GM18499 (cell line): ENCODE data around the gene PPP1R12B.
"Not testable (repeated sequence)": the region's sequence is repeated elsewhere in the genome, so short reads cannot be mapped to it uniquely, and the experiment has no call there.

Experiments used
- ATAC-seq: cut with Tn5 transposase; IDR thresholded peaks from one replicate; pipeline ENCODE4 v1.9.1; 2021; ENCODE audit warnings: moderate number of reproducible peaks; ENCODE audit not compliant: insufficient read depth, unreplicated experiment

The PPP1R12B gene

DNA sequence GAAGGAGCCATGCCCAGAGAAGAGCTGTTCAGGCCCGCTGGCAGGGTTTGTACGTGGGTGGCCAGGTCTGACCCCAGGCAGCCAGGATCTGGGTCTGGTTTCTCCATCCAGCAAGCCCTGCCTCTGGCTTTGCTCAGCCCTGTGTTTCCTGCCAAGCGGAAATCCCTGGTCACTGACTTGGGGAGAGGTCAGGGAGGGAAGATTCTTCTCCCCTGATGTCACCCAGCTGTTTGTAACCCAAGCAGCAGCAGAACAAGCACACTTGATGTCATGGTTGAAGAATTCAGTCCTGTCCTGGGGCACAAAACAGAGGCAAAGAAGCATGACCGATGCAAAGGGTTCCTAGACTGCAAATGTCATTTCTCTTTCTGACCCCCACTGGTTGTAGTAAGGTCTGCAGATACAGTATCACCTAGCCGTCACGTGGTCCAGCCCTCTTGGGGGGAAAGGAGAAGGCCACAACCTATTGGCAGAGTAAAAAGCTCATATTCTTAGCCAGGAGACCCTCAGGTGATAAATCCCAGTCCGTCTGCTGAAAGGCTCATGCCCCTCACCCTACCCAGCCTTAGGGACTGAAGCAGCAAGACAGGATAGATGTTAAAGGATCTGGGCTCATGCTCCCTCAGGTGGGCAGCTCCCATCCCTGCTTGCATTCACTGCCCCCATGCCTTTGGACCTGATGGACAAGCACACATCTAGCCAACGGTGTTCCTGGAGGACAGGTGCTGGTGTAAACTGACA is 240.9 kb downstream of the PPP1R12B start:
- ATAC-seq, result no peak

DNA sequence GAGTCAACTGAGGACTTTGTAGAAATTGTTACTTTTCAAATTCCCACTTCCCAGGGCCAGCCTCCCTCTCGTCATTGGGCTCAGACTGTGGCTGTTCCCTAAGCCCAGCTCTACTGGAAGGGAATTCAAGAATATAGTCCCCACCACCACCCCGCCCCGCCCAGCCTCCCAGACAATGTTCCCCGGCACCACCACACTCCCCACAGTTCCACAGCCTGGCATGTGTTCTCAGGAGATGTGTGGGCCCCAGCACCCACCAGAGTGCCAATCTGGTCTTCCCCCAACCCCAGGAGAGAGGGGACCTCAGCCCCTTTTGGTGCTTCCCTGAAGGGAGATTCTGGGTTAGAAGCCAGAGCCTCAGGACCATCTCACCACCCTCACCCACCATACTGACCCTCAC is 241.6 kb downstream of the PPP1R12B start:
- no peak for ATAC-seq

DNA sequence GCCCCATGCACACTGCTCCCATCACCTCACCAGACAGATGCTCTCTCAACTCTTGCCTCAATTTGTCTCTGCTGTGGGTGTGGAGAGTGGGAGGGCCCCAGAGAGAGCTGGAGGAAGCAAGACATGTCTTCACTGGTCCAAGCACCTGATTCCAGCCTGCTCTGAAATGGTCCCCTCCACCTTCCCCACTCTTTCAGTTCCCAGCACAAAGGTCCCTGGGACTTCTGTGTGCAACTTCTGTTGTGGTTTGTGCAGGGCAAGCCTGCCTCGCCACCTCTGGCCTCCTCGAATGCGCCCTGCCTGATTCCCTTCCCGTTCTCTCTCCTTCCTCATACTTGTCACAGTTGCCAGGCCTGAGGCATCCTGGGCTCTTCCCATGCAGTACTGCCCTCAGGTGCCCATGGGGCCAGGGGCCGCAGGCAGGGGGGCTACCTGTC is 242.5 kb downstream of the PPP1R12B start:
- no peak for ATAC-seq

DNA sequence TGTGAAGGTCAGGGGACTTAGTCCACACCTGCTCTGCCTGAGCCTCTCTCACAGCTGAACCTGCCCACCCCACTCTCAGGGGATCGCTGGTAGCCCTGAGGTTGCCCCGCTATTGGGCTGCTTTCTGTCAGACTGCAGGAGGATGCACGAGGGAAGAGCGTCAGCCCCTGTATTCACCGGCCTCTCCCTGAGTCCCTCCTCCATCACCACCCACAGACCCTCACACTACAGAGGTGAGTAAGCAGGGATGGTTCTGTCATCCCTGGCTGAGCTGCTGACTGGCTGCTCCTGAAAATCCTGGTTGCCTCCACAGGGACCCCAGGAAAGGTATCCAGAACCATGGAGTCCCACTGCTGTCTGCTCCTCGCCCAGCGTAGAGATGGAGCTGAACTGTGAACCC is 243.0 kb downstream of the PPP1R12B start:
- ATAC-seq, result no peak

DNA sequence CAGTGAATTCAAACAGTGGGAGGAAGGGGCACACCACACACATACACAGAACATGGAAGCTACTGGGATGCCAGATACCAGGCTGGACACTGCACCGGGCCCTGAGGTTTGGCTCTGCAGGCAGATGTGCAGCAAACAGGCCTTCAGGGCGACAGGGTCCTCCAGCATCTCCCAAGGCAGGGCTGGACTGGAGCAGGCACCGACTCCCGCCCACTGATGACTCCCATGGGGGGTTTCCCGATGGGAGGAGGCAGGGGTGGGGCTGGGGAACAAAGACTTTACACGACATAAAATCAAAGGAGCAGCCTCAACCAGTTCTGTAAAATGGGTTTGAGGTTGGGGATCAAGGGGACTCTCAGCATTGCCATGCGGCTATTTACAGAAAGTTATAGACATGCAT is 243.6 kb downstream of the PPP1R12B start:
- no peak for ATAC-seq

DNA sequence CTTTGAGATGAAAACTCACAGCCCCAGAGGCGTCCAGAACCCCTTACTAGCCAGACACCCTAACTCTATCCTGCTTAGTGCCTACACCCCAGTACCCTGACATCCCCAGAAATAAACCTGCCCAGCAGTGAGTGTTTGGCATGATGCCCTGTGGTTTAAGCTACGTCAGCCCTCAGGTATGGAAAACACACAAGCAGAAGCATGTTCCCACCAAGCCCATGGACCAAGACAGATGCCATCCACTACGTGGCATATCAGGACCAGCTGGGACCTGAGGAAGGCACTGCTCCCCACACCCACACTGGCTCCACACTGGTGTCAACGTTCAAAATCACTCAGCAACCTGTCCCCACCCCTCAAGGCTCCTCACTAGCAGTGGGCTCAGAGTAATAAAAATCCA is 245.3 kb downstream of the PPP1R12B start:
- no peak for ATAC-seq

DNA sequence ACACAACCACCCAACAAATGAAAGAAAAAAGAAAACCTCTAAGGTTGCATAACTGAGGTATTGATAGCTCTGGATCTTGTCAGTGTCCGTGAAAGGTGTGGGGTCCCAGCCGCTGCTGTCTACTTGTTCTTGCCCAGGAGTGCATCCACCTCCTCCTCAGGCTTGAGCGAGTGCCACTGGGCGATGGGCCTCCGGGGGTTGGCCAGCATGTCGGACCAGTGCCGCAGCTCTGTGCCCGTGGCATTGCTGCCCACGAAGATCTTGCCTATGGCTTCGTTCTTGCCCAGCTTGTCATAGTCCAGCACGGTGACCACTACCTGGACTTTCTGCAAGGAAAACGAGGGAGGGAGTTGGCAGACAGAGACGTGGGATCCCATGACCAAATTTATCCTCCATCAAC is 248.1 kb downstream of the PPP1R12B start:
- no peak for ATAC-seq

DNA sequence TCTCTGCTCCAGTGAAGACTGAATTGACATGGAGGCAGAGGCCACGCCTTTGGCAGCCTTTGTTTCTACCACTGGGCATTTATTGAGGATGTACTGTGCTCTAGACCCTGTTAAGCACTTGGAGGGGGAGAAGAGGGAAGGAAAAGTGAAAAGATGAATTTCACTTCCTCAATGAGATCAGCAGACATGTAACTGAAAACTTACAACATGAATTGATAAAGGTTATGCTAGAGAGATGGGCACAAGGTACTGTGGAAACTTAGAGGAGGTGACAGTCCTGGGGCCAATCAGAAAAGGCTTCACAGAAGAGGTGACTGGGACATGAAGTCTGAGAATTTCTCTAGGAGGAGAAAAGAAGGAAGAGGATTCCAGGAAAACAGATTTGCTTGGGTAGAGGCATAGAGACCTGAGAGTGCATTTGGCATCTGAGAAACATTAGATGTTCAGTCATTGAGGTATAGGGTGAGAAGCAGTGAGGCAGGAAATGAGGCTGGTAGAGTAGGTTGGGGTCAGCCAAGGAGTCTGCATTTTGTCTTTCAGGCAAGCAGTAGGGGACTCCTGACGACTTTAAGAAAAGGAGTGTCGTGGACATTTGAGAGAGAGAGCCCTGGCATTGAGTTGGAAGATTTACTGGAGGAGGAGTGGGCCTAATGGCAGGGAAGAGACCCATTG is 248.7 kb downstream of the PPP1R12B start:
- no peak for ATAC-seq

DNA sequence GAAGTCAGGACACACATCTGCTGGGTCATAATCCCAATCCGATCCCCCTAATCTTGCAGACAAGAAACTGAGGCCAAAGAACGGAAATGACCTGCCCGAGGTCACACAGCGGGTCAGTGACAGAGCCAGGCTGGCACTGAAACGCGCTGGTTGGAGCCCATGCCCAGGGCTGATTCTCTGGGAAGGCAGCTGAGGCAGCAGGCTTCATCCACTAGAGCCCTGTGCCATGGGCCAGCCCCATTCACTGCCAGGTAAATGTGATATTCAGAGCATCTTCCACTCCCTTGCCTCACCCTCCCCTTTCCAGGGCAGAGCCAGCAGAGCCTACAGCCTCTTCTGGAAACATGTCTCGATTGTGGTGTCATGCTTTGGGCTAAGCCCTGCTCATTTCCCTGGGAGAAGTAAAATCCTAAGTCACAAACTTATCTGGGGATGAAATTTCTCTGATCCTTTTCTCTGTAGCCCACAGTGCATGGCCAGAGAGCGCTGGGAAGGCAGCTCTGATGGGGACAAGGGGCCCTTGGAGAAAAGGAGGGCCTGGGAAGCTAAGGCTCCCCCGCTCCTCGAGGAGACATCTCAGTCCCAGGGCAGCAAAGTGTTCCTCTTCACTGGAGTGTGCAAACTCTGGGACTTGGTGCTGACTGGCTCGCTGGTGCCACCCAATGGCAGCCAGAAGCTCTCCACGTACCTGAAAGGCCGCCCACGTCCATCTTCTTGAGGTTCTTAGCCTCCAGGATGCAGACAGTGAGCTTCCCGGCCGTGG is 251.4 kb downstream of the PPP1R12B start:
- no peak for ATAC-seq

DNA sequence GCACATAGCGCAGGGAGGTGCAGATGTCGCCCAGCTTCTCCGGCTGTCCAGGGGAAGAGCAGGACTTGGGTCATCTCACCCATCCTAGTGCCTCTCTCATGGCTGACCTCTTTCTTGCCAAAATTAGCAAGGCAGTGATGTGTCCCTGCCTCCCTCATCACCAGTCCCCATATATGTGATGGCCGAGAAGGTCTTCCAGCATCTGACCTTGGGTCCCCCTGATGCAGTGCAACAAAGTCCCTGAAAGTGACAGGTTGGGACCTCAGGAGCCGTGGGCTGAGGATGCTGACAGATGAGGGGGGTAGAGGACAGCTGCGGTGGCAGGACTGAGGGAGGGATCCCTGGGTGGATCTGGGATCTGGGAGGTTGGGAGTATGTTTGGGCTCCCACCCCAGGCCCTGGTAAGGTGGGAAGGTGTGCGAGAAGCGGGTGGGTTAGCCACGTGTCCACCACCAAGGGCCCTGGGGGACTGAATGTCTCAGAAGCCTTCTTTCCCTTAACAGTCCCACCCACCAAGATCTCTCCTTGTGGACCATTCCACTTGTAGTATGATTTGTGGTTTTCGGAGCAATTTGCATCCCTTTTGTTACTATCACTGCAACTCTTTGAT is 252.0 kb downstream of the PPP1R12B start:
- no peak for ATAC-seq

DNA sequence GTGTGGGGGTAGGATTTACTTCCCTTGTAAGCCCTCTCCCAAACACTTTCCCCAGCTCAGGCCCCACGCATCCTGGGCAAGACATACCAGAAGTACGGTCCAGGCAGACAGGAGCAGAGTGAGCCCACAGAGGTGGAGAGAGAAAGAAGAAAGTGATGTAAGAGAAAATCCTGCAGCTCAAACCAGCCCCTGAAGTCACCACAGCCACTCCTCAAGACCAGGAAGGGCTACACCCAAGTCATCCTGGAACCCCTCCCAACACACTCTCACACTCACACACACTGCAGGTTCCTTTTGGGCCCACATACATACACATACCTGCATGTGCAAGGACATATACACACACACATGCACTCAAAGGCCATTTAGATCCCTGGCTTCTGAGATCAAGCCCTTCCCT is 254.9 kb downstream of the PPP1R12B start:
- no peak for ATAC-seq

DNA sequence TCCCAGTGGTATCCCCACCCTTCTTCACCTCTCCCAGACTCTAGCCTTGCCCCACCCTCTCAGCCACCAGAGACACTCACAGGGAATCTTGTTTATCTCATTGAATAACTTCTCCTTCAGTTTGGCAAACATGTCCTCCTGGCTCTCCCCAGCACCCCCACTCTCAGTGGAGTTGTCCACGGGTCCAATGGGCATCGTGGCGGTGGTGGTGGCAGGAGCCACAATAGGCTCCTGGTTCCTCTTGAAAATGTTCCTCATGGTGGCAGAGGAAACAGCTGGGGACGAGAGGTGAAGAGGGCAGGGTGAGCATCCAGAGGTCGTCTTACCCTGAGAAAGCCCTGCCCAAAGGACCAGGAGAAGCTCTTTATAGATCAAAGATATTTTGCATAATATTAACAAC is 257.0 kb downstream of the PPP1R12B start:
- no peak for ATAC-seq

DNA sequence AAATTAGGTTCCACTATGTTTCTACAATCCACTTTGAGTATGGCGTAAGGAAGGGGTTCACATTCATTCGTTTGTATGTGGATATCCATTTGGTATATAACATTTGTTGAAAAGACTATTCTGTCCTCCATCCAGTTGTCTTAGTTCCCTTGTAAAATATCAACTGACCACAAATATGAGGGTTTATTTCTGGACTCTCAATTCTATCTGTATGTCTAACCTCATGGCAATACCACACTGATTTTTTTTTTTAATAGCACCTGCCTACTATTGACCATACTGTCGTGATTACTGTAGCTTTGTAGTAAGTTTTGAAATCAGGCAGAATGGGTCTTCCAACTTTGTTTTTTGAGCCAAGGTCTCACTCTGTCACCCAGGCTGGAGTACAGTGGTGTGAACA is 263.5 kb downstream of the PPP1R12B start:
- not testable (repeated sequence) for ATAC-seq

DNA sequence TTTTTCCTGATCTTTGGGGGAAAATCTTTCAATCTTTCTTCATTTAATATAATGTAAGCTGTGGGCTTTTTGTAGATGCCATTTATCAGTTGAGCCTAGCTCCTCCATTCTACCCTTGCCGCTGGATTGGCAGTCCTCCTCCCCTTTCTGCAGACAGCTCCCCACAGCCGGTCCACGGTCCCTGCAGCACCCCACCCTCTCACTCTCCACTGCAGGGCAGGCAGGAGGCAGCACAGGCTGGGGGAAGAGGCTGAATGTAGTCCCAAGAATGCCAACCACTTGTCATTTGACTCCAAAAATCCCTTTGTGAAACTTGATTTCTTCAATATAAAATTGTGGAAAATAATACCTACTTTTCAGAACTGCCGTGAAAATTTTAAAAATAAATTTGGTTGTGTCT is 265.1 kb downstream of the PPP1R12B start:
- ATAC-seq, result no peak

DNA sequence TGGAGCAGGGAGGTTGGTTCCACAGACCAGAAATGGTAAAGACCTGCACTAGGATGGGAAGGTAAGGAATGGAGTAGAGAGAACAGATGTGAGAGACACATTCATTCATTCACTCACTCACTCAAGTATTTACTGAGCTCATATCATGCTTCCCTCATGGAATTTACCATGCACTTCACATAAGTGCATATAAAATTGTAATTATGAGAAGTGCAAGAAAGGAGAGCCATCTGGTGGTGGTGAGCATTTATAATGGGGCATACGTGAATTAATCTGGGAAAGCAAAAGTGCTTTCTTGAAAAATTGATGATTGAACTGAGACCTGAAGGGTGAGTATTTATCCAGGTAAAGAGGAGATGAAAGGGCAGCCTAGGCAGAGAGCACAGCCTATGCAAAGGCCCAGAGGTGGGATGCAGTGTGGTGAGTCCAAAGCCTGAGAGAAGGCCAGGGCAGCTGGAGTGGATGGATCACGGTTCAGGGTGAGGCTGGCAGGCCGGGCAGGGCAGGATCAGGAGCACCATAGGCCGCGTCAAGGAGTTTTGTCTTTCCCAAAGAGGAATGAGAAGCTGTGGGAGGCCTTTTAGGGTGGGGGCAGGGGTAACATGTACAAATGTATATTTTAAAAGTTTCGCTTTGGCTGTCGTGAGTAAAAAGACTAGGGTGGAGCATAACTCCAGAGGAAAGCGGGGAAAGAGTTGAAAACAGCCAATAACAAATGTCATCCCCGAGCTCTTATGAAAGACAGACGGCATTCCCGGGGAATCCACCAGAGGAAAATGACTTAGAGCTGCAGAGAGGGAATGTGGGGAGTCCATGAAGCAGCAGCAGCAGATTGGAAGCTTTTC is 266.1 kb downstream of the PPP1R12B start:
- ATAC-seq, result not testable (repeated sequence)

DNA sequence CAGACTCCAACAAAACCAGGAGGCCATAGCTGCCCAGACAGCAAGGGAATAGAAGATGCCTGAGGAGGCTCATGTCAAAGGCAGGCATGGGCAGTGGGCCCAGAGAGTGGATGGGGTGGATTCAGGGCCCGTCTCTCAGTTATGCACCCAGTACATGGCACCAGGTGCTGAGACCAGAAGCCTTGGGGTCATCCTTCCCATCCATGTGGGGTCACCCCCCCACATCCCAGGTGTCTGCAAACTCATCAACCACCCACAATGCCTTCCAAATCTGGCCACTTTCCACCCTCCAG is 266.7 kb downstream of the PPP1R12B start:
- not testable (repeated sequence) for ATAC-seq

DNA sequence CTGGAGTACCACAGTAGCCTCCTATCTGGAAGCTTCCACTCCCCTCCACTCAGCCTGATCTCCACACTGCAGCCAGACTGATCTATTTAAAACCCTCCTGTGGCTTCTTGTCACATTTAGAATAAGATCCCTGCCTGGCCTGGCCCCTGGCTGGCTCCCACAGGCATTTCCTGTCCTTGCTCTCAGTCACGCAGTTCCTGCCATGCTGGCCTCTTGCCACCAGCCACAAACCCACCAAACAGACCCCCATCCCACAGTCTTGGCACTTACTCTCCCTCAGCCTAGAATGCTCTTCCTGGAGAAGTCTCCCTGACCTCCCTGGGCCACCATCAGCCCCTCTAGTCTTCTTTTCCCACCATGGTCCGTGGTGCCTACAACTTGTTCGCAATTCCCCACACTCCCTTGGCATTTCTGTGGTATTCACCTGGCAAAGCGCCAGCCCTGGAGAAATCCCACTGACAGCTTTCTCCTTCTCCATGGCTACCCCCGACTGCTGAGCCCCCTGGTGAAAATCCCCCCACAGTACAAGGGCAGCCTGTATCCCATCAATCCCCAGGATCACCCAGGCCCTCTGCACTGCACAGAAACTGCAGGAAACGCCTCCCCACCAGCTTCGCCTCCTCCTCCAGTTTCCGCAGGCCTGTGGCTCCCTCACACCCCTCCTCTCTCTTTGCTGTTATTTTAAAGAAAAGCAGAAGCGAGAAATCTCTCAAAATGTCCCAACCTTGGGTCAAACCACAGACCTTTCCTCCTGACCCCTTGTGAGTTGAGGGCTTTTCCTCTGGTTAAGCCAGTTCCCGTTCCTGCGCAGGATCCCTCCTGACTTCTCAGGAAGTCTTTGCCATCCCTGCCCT is 267.2 kb downstream of the PPP1R12B start:
- ATAC-seq, result no peak

DNA sequence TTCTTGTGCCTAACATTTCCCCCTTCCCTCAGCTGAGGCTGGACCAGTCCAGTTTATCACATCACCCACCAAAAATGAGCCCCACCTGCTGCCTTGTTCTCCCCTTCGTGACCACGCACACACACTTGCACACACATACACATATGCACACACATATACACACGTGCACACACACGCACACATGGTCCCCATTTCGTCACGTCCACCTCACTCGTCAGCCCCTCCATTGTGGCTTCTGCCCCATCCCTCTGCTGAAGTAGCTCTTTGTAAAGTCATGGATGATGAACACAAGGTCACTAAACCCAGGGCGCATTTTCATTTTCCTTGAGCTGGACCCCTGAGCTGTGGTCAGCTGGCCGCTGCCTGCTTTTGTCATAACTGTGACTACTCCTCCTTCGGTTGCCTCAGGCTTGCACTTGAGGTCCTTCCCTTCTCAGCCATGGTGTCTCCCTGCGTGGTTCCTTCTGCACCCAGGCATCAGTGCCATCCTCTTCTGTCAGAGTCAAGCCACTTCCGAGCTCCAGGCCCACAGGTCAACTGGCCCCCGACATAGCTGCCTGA is 267.9 kb downstream of the PPP1R12B start:
- no peak for ATAC-seq

DNA sequence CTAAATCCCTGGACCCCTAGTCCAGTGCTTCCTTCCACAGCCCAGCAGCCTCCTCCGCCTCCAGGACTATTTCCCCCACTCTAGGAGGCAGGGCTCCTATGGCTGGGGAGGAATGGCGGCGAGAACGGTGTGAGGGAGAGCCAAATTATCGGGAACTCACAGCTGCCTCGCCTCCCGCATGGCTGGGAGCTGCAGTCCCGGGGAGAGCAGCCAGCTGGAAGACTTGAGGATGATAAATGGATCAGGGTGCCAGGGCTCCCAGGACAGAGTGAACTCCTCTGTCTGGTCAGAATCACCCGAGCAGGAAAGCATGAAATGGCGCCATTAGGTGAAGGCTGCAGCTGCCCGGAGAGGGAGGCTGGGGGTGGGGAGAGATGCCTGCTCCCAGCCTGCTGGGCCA is 270.5 kb downstream of the PPP1R12B start:
- ATAC-seq, result not testable (repeated sequence)
